Measurements from ENCODE around the gene HADHA. TPM values are rescaled to one million over a fixed set of nuclear protein-coding genes. Genes with fewer than 3 reads are reported as not detected.

The HADHA gene
- total RNA-seq, 1 donor from 2014 or later, result 134 TPM

DNA sequence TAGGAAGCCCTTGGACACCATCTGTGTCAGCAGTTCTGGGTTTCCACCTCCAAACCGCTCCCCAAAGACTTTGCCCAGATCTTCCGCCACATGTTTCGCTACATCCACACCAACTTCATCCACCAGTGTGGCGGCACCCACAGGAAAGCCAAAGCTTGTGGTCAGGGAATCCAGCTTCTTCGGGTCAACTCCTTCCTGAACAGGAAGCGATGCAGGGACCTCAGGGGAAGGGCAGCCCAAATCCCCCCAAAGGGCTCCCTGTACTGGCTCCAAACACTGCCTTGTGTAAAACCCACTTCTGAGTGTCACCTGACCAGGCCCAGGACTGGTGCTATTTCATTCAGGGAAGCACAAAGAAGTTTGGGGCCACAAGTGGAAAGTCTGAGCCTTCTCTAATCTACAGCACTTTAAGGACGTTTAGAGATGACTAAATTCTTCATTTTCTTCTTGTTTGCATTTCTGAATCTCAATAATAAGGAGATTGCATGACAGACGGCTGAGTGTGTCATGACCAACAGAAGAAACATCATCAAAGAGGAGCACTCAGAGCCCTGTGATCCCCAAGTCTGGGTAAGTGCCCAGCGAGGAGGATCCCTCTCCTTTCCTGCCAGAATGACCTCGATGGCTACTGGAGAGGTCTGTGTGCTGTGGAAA lies 50.7 kb downstream of the HADHA start:
- DNase-seq (ENCODE audit: low spot score), result no peak

DNA sequence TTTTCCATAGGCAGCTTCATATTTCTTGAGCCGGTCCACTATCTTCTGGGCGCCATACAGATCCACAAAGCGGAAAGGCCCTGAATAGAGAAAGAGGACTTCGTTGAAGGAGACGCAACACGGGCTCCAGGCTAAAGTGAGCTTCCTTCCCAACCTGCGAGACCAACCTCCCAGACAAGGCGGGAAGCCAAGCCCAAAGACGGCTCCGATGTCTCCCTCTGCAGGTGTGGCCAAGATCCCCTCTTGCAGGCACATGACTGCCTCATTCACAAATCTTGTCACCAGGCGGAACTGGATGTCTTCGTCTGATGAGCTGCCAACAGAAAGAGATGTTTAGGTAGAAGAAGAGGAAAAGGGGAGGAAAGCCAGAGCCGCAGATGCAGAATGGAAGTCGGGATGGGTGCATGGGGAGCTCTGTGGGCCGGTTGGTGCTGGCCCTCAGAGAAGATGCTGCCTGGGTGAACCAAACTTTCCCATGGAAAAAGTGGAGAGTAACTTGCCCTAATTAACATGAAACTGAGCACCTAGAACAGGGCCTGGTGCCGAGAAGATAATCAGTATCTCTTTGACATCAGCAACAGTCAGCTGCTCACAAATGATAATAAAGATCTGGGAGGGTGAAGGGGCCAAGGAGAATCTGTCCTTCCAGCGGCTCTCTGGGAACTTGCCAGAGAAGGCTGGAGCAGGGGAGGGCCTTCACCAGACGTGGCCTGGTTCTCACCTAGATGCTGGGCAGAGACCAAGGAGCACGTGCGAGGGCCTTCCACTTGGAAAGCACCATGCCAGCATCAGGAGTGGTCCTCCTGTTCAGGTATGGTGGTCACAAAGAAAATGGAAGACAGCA lies 52.9 kb downstream of the HADHA start:
- no peak for DNase-seq (ENCODE audit: low spot score)

DNA sequence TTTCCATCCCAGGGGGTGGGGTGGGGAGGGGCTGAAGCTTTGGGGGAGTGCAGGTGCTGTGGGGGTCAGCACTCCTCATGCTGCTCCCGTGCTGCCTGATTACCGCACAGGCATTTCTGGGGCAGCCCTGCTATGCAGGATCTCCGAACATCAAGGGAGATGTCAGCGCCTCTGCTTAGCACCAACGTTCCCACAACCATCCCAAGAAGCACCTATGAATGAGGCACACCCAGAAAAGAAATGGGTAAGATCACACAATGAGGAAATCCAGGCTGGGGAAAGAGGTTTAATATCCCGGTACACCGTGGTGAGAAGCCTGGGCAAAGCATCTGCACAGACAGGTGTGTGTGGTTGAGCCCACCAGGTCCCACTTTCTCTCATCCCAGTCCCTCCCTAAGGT lies 54.1 kb downstream of the HADHA start:
- DNase-seq (ENCODE audit: low spot score), result no peak

DNA sequence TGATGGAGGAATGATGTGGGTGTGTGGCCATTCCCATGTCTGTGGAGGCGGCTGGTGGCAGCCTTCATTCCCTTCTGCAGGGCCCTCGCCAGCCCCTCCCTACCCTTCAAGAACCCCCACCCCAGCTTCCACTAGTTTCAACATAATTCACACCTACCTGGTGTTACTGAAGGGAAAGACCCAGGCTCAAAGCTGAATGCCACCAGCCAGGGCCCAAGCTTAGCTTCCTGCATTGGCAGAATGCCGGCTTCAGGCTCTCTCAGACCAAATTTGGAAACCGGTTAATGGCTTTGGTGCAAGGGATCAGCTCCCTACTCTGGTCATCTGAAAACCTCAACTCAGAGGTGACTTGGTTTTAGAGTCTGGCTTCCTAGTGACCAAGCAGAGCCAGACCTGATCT lies 54.7 kb downstream of the HADHA start:
- no peak for DNase-seq (ENCODE audit: low spot score)

DNA sequence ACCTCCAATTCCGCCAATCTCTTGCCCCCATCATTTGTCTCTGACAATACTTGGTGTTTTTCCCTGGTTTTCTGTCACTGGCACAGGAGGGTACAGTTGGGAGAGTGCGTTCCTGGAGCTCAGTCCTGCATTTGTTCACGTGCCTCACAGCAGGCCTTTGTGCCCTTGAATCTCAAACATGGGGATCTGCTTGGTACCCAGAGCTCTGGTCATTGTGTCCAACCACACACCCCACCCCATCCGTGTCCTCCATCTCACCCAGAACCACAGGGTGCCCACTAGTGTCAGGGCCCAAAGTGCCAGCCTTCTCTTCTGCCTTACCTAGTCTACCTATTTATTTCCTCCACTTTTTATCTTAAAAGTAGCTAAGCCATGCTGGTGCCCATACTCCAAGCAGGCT lies 55.3 kb downstream of the HADHA start:
- no peak for DNase-seq (ENCODE audit: low spot score)

DNA sequence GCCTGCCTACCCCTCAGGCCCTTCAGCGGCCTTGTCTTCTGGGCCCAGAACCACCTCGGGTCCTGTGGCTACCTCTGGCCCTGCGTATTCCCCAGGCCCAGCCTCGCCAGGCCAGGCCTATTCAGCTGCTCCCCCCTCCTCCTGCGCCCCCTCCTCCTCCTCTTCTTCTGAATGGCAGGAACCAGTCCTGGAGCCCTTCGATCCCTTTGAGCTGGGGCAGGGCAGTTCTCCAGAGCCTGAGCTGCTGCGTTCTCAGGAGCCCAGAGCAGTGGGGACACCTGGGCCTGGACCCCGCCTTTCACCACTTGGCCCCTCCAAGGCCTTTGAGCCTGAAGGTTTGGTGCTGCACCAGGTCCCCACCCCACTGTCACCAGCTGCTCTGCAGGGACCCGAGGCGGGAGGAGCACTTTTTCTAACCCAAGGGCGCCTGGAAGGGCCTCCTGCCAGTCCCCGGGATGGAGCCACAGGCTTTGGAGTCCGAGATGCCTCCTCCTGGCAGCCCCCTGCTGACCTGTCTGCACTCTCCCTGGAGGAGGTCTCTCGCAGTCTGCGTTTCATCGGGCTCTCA lies 56.8 kb downstream of the HADHA start:
- no peak for DNase-seq (ENCODE audit: low spot score)

DNA sequence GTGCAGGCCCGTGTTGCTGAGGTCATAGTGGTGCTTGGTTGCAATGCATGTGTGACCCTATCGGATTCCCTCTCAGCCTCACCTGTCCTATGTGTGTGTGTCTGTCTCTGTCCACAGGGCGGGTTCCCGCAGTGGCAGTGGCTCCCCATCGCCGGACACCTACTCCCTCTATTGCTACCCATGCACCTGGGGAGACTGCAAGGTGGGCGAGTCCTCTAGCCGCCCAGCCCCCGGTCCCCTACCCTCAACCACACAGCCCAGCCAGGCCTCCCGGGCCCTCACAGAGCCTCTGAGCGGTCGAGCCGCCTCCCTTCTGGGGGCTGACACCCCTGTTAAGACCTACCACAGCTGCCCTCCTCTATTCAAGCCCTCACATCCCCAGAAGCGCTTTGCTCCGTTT lies 57.3 kb downstream of the HADHA start:
- no peak for DNase-seq (ENCODE audit: low spot score)

DNA sequence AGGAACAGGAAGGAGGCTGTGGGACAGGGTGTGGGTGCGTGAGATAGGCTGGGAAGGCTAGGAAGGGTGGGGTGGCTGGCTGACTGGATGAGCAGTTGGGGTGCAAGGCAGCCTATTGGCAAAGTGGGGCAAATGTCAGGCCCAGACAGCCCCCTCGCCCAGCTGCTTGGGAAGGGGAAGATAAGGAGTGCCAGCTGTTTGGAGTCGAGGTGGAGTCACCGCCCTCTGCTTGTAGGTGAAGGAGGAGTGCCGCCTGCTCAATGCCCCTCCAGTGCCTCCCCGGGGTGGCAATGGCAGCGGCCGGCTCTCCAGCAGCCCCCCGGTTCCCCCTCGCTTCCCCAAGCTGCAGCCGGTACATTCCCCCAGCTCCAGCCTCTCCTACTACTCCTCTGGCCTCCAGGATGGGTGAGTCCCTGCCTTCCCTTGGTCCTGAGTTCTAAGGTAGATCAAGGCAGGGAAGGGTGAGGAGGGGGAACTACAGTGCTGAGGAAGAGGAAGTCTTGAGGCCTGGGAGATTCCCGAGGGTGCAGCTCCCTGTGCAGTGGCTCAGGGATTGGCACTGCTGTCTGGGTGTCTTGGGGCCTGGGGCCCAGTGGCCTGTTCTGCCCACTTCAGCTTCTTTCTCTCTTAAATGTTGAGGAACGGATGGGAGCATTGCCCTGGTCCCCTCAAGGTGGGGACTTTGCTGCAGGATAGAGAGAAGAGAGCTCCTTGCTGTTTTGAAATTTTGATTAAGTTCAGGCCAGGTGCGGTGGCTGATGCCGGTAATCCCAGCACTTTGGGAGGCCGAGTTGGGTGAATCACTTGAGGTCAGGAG lies 58.3 kb downstream of the HADHA start:
- DNase-seq (ENCODE audit: low spot score), result no peak

DNA sequence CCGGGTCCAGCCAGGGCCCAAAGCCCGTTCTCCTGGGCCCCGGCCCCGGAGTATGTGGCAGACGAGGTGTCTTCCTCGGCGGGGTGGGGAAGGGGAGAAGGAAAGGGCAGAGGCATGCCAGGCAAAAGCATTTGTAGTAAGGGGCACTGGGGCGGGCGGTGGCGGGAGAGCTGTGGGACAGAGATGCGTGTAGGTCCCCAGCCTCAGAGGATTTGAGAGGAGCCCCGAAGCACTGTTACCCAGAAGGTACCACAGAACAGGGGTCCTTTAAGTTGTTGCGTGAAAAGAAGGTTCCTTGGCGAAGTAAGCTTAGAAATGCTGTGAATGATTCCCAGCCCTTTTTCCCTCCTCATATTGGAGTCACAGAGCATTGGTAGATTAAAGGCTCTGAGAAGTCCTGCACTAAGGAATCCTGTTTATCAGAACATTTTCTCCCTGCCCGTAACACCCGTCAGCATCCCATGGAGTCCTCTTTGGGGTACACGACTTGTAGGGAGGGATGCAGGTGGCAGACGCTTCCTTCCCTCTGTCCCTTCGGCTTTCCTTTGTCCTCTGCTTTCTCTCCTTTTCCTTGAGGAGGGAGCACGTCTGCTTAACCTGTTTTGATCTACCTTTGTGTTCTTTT lies 59.0 kb downstream of the HADHA start:
- no peak for DNase-seq (ENCODE audit: low spot score)

DNA sequence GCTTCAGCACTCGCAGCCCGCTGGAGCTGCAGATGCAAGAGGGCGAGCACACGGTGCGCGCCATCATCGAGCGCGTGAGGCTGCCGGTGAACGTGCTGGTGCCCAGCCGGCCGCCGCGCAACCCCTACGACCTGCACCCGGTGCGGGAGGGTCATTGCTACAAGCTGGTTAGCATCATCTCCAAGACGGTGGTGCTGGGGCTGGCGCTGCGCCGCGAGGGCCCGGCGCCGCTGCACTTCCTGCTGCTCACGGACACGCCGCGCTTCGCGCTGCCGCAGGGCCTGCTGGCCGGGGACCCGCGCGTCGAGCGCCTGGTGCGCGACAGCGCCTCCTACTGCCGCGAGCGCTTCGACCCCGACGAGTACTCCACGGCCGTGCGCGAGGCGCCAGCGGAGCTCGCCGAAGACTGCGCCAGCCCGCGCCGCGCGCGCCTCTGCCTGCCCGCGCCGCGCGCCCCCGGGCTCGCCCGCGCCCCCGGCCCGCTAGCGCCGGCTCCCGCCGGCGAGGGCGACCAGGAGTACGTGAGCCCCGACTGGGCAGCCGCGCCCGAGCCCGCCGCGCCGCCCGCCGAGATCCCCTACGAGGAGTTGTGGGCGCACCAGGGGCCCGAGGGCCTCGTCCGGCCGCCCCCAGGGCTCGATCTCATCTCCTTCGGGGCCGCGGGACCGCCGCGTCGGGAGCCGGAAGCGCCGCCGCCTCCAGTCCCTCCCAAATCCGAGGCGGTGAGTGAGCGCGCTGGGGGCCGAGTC lies 59.7 kb downstream of the HADHA start:
- DNase-seq (ENCODE audit: low spot score), result peak; percentile 85

DNA sequence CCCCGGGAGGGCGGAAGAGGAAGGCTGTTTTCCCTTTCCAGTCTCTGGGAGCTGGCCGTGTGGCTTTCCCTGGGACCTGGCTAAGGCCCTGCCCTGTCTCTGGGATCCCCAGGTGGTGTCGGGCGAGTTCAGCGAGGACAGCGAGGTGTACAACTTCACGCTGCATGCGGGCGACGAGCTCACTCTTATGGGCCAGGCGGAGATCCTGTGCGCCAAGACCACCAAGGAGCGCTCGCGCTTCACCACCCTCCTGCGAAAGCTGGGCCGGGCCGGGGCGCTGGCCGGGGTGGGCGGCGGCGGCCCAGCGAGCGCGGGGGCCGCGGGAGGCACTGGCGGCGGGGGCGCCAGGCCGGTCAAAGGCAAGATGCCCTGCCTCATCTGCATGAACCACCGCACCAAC lies 60.3 kb downstream of the HADHA start:
- DNase-seq (ENCODE audit: low spot score), result no peak

DNA sequence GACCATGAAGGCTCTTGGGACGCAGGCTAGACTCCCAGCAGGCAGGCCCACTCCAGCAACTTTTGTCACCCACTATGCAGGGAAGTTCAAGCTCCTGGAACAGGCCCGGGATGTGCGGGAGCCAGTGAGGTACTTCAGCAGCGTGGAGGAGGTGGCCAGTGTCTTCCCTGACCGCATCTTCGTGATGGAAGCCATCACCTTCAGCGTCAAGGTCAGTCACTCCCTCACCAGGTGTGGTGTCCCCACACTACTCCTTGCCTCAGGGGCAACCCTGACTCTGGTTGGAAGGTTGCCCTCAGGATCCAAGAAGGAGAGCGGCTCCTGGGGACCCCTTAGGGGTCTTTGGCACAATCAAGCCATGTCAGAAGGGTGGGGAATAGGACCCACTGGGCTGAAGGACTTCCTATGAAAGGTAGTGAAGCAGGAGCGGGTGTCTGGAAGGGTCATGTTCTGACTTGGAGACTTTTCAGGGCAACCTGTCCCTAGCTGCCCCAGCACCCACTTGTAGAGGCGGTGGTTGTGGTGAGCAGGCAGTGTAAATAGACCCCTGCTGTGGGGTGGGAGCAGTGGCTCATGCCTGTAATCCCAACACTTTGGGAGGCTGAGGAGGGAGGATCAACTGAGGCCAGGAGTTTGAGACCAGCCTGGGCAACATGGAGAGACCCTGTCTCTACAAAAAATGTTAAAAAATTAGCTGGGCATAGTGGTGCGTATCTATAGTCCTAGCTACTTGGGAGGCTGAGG lies 61.4 kb downstream of the HADHA start:
- DNase-seq (ENCODE audit: low spot score), result no peak

DNA sequence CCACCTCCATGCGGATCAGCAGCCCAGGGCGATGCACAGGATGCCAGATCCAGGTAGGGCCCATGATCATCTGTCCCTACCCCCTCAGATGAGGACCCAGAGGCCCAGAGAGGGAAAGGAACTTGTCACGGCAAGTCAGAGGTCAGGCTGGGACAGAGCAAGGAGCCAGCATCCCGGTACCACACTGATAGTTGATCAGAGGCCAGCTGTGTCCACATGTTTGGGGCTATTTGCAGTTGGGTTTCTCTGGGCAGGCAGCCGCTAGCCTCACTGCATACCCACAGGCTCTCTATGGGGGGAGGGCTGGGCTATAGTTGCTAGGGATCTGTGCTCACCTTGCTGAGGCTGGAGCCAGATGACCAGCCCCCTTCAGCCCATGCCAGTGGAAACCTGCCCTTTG lies 62.0 kb downstream of the HADHA start:
- DNase-seq (ENCODE audit: low spot score), result no peak

DNA sequence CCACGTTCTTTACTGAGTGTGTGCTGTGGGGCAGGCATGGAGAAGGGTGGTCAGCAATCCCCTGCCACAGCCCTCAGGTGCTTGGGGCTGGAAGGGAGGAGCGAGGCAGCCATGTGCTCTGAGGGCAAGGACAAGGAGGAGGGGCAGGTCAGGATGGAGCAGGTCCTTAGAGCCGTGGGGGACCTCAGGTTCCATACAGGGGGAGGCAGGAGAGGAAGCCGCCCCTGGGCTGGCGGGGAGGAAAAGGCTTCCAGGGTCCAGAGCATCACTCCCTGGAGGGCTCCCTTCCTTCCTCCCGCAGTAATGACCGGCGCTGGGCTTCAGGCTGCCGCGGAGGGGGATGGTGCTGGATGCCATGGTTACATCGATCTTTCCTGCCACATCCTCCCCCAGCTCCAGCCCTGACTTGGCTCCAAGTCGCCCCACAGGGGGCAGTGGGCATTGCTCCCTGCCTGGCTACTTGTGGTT lies 65.0 kb downstream of the HADHA start:
- no peak for DNase-seq (ENCODE audit: low spot score)

DNA sequence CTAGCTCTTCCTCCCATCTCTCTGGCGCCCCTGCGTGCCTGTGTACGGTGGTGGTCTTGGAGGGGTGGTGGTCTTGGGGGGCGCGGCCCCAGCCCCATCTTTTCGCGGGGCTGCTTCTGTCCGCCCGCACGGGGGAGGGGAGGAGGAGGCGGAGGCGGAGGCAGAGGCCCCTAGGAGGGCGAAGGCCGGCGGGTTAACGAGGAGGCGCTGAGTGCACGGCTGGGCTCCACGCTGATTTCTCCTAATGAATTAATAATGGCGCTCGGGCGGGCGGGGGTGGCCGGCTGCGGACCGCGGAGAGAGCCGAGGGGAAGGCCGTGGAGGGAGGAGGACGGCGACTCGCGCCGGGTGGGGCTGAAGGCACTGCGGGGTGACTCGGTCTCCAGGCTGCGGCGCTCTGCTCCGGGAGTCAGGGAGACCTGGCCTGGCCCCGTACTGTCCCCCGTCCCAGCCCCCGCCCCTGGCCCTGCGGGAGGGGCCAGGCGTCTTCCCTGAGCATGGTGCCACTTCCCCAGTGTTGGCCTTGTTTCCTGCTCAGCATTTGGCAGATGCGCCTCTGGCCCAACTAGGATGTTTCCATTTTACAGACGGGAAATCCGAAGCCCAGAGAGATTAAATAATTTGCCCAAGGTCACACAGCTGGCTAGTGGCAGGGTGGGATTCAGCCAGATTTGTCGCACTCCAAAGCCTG lies 65.5 kb downstream of the HADHA start:
- peak; percentile 18 for DNase-seq (ENCODE audit: low spot score)

DNA sequence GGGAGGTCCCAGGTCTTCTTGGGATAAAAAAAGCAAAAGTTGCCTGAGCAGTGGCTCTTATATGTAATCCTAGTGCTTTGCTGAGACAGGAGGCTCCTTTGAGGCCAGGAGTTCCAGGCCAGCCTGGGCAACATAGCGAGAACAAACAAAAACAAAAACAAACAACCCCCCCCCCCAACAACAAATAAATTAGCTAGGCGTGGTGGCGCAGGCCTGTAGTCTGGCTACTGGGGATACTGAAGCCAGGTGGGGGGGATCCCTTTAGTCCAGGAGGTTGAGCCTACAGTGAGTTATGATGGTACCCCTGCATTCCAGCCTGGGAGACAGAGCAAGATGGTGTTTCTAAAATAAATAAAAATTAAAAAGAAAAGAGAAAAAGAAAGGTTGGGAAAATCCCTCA lies 66.2 kb downstream of the HADHA start:
- DNase-seq (ENCODE audit: low spot score), result no peak

DNA sequence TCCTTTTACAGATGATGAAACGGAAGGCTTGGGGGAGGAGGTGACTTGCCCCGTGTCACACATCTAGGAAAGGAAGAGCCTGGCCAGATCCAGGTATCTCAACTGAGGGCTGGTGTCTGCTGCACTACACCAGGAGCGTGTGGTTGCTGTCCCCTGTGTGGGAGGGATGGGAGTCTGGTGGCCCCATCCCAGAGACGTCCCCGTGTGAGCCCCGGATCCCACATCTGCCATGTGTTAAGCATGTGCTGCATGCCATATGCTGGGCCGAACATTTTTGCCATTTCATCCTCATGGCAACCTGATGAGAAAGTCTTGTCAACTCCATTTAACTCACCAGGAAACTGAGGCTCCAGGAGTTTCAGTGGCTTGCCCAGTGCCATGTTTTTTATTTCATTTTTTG lies 67.3 kb downstream of the HADHA start:
- no peak for DNase-seq (ENCODE audit: low spot score)

DNA sequence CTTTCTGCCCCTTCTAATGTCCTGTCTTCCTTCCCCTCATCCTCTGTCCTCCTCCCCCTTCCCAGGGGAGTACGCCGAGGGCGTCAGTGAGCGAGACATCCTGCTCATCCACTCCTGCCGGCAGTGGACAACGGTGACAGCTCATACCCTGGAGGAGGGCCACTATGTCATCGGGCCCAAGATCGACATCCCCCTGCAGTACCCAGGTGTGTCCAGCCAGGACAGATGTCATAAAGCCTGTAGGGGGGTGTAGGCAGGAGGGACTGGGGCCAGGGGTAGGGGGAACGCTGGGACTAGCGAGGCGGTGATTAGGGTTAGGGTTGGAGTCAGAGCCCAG lies 68.2 kb downstream of the HADHA start:
- no peak for DNase-seq (ENCODE audit: low spot score)

DNA sequence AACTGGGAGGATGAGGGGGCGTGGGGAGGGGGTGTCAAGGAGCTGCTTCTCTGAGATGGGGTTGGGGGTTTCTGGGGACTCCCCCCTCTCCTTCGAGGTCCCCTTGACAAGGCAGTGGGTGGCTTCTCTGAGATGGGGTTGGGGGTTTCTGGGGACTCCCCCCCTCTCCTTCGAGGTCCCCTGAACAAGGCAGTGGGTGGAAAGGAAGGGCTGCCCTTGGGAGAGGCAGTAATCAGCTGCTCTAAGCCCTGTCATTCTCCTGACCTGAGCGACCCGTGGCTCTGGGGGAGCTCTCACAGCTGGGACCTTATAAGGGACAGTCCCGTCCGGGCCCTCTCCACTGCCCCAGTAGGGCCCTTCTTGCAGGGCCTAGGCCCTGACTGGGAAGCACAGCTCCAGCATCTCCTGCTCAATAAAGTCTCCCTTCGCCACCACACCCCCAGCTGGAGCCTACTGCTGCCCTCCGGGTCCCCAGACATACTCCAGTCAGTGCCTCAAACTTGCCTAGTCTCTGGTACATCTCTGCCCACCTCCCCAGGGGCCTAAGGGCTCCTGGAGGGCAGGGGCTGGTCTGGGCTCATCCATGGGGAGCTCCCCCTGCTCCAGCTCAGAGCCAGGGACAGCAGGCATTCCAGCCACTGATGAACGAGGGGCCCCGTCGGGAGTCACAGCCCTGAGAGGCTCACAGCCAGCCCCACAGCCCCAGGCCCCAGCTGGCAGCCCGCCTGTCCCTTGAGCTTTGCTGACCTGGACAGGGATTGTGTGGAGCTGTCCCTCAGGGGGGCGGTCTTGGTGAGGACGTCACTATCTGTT lies 68.8 kb downstream of the HADHA start:
- DNase-seq (ENCODE audit: low spot score), result no peak
